22Rv1 (cell line): ENCODE results near the gene TTC7B.

Source experiments
- ZFX ChIP-seq: fragments of 450-650 bp; IDR thresholded peaks from 2 replicates; pipeline ENCODE4 v1.6.1; 2017; ENCODE audit warnings: antibody characterized with exemption, borderline replicate concordance
- TF ChIP-seq, protein P1 (sequence below): fragments of 450-650 bp; IDR thresholded peaks from 2 replicates; pipeline ENCODE4 v1.5.1; 2017; ENCODE audit warnings: mild to moderate bottlenecking

DNA sequence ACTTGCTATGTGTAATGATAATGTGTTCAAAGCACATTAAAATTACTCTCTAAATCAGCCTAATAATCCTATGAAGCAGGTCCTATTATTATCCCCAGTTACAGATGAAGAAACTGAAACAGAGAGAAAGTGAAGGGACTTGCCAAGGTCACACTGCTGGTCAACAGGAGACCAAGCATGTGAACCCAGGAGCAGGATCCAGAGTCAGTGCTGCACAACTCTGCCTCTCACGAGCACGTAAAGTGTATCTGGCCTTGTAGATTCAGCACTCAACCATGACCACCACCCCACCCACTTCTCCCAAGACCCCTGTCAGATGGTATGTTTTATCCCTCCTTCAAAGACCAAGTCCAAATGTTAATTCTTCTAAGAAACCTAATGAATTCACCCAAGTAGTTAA, 100.7 kb downstream of the TTC7B start:
- TF ChIP-seq, protein P1, sequence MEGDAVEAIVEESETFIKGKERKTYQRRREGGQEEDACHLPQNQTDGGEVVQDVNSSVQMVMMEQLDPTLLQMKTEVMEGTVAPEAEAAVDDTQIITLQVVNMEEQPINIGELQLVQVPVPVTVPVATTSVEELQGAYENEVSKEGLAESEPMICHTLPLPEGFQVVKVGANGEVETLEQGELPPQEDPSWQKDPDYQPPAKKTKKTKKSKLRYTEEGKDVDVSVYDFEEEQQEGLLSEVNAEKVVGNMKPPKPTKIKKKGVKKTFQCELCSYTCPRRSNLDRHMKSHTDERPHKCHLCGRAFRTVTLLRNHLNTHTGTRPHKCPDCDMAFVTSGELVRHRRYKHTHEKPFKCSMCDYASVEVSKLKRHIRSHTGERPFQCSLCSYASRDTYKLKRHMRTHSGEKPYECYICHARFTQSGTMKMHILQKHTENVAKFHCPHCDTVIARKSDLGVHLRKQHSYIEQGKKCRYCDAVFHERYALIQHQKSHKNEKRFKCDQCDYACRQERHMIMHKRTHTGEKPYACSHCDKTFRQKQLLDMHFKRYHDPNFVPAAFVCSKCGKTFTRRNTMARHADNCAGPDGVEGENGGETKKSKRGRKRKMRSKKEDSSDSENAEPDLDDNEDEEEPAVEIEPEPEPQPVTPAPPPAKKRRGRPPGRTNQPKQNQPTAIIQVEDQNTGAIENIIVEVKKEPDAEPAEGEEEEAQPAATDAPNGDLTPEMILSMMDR = no peak
- no peak for TF ChIP-seq ZFX
